GM15510 (cell line): ENCODE data around the gene DCLRE1A.

ENCODE experiments used
- POLR2A ChIP-seq: IDR thresholded peaks from 3 replicates; pipeline ENCODE4 v1.6.1; 2011; ENCODE audit warnings: borderline replicate concordance; ENCODE audit not compliant: insufficient read length; ENCODE audit errors: extremely low read depth

The DCLRE1A gene

GRCh38 chr10:113854013-113854760, at the start of gene DCLRE1A, which contains the start of gene NHLRC2:
DCLRE1A (minus strand) TSS chr10:113854082; CDS start chr10:113853182, 900 bp downstream.
NHLRC2 (plus strand) TSS chr10:113854661; CDS start chr10:113854873, 212 bp downstream.
- peak; percentile 20 for TF ChIP-seq POLR2A

GRCh38 chr10:113899952-113900598, 46.2 kb upstream of the DCLRE1A start:
- no peak for TF ChIP-seq POLR2A

GRCh38 chr10:113897693-113898618, 44.1 kb upstream of the DCLRE1A start:
- TF ChIP-seq POLR2A, result no peak

- no peak for TF ChIP-seq POLR2A
Observed at GRCh38 chr10:113895018-113895417, 41.1 kb upstream of the DCLRE1A start.

GRCh38 chr10:113894581-113894980, 40.7 kb upstream of the DCLRE1A start:
- no peak for TF ChIP-seq POLR2A

- no peak for TF ChIP-seq POLR2A
Observed at GRCh38 chr10:113893570-113893969, 39.7 kb upstream of the DCLRE1A start.

GRCh38 chr10:113891476-113891875, 37.6 kb upstream of the DCLRE1A start:
- no peak for TF ChIP-seq POLR2A

GRCh38 chr10:113890769-113891168, 36.9 kb upstream of the DCLRE1A start:
- TF ChIP-seq POLR2A, result no peak

- no peak for TF ChIP-seq POLR2A
Observed at GRCh38 chr10:113889911-113890310, 36.0 kb upstream of the DCLRE1A start.

- TF ChIP-seq POLR2A, result no peak
Observed at GRCh38 chr10:113882240-113882639, 28.4 kb upstream of the DCLRE1A start.

GRCh38 chr10:113880236-113880635, 26.4 kb upstream of the DCLRE1A start:
- TF ChIP-seq POLR2A, result no peak

GRCh38 chr10:113879691-113880090, 25.8 kb upstream of the DCLRE1A start:
- TF ChIP-seq POLR2A, result no peak

GRCh38 chr10:113876461-113876860, 22.6 kb upstream of the DCLRE1A start:
- no peak for TF ChIP-seq POLR2A

- no peak for TF ChIP-seq POLR2A
Observed at GRCh38 chr10:113875212-113875611, 21.3 kb upstream of the DCLRE1A start.
